ENCODE results near the gene SMPD1.

GRCh38 chr11:6356503-6357055 lies 33.7 kb upstream of the SMPD1 start:
- no peak for TF ChIP-seq CTCF (IDR thresholded peaks at IDR 0.05)
- no peak for TF ChIP-seq ZFX (IDR thresholded peaks at IDR 0.05; ENCODE audit: borderline replicate concordance)
